HEK293T (cell line): ENCODE results near the gene POTEM.
"Not testable (repeated sequence)": the region's sequence is repeated elsewhere in the genome, so short reads cannot be mapped to it uniquely, and the experiment has no call there.

ENCODE experiments used
- CTCF ChIA-PET: fragments of 350-600 bp; formaldehyde crosslinking; extraction: SDS; loops from one replicate; lab custom pipeline; 2021; ENCODE audit warnings: antibody characterized with exemption, inconsistent platforms; lab: Yijun Ruan, JAX
- POLR2A ChIA-PET: fragments of 350-600 bp; formaldehyde crosslinking; extraction: SDS; loops from one replicate; lab custom pipeline; 2020; ENCODE audit warnings: antibody characterized with exemption, inconsistent platforms; lab: Yijun Ruan, JAX
- DNase-seq: peaks from one replicate; pipeline ENCODE4 v3.0.0; 2012; ENCODE audit warnings: mixed read lengths; ENCODE audit errors: extremely low spot score

POTEM gene

GRCh38 chr14:18967134-18967533 is at the start of gene POTEM:
POTEM (plus strand) TSS chr14:18967434; CDS start chr14:18967486, 52 bp downstream.
- POLR2A ChIA-PET, CTCF ChIA-PET, DNase-seq: not testable (repeated sequence)

- CTCF ChIA-PET, POLR2A ChIA-PET, DNase-seq: not testable (repeated sequence)
Observed at GRCh38 chr14:18918345-18918744, 48.9 kb upstream of the POTEM start.

DNA sequence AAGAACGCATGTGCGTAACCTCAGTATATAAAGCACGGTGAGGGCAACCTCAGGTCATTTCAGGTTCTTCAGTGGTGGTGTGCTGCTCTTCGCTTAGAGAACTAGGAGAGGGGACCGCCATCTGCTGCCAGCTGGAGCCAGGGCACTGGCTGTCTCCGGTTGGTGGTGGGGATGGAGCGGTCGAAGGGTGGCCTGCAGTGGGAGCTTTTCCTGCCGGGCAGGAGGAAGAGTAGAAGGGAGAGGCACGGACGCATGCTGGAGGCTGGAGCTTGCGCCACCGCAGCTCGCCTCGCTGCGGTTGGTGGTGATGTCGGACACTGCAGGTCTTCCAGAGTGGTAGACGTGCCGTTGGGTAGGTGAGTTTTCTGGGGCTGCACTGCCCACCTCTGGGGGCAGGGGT is 47.2 kb upstream of the POTEM start:
- CTCF ChIA-PET, DNase-seq, POLR2A ChIA-PET: not testable (repeated sequence)

- CTCF ChIA-PET, DNase-seq, POLR2A ChIA-PET: not testable (repeated sequence)
Observed at GRCh38 chr14:18921055-18921701, 46.1 kb upstream of the POTEM start.

GRCh38 chr14:18936848-18937247 is 30.4 kb upstream of the POTEM start:
- DNase-seq, CTCF ChIA-PET, POLR2A ChIA-PET: not testable (repeated sequence)

DNA sequence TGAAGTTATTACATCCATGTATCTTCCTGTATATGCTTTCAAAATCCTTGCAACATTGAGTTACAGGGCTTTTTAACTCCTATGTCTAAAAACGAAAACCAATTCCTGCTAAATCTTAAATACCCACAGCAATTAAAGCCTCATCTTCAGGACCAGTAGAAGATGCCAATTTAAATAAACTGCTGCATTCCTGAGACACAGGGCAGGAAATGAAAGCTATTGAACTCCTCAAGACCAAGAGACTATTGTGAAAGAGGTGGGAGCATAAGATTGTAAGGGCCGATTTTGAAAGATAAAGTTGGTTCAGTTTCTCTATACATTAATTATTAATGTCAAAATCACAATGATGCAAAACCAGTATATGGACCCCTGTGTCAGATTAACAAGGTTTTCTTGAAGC is 28.5 kb upstream of the POTEM start:
- POLR2A ChIA-PET, CTCF ChIA-PET, DNase-seq: not testable (repeated sequence)

DNA sequence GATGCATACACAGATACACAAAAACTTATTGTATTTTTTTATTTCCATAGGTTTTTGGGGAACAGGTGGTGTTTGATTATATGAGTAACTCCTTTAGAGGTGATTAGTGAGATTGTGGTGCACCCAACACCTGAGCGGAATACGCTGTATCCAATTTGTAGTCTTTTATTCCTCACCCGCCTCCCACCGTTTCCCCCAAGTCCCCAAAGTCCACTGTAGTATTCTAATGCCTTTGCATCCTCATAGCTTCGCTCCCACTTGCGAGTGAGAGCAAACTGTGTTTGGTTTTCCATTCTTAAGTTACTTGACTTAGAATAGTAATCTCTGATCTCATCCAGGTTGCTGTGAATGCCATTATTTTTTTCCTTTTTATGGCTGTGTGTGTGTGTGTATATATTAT is 17.3 kb upstream of the POTEM start:
- CTCF ChIA-PET, POLR2A ChIA-PET, DNase-seq: not testable (repeated sequence)

DNA sequence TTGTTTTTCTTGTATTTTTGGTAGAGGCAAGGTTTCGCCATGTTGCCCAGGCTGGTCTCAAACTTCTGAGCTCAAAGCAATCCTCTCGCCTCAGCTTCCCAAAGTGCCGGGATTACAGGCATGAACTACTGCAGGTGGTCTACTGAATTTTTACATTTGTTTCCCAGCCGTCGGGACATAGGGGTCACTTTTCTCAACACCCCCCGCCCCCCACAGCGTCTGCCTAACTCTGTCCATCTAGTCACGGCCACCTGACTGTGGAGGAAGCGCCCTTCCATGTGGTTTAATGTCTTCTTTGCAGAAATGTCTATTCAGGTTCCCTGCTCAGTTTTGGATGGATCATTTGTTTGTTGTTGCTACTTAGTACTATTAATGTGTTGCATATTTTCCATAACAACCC is 14.1 kb upstream of the POTEM start:
- DNase-seq, POLR2A ChIA-PET, CTCF ChIA-PET: not testable (repeated sequence)

DNA sequence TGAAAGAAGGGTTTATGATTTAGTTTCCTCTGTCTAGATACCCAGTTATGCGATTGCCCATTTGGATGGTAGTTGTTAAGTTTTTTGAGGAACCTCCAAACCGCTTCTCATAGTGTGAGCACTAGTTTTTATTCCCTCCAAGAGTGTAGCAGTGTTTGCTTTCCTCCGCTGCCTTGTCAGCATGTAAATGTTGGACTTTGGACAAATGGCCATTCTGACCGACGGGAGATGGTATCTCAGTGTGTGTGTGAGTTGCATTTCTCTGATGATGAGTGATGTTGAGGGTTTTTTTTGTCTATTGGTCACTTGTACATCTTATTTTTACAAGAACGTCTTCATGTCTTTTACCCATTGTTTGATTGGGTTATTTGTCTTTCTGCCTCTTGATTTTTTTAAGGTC is 11.4 kb upstream of the POTEM start:
- DNase-seq, result not testable (repeated sequence)

GRCh38 chr14:18961576-18961975 is 5.7 kb upstream of the POTEM start:
- CTCF ChIA-PET, POLR2A ChIA-PET, DNase-seq: not testable (repeated sequence)

More for the DNA sequence above, 11.4 kb upstream of the POTEM start:
- CTCF ChIA-PET, POLR2A ChIA-PET: not testable (repeated sequence)

DNA sequence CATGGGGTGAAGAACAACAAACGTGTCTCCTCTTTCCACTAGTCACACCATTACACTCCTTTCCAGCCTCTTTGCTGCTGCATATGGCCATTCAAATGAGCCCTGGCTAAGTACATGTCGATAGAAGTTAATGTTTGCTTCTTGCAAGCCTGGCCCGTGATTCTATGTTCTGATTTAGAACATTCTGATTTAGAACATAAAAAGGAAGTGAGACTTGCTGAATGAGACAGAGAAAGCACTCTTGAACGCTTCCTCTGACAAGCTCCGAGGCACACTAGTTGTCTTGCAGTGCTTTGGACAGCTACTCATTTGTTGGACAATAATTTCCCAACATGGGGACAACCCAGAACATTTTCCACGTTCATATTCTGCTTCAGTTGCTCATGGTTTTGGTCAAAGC is 5.1 kb upstream of the POTEM start:
- POLR2A ChIA-PET, CTCF ChIA-PET, DNase-seq: not testable (repeated sequence)

DNA sequence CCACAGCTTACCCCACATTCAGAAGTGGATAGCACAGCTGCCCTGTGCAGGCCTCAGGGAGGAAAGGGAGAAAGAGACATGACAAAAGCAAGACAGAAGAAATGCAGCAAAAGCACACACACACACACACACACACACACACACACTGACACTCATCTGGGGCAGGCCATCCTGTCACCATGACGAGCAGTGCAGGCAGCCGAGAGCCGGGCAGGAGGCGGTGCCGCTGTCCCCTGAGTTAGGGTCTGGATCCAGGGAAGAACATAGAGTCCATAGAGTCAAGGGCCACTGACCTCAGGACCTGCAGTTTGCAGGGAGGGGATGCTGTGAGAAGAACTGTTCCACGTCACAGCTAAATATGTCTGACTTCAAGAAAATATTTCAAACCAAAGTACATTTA is 4.0 kb upstream of the POTEM start:
- CTCF ChIA-PET, POLR2A ChIA-PET, DNase-seq: not testable (repeated sequence)

DNA sequence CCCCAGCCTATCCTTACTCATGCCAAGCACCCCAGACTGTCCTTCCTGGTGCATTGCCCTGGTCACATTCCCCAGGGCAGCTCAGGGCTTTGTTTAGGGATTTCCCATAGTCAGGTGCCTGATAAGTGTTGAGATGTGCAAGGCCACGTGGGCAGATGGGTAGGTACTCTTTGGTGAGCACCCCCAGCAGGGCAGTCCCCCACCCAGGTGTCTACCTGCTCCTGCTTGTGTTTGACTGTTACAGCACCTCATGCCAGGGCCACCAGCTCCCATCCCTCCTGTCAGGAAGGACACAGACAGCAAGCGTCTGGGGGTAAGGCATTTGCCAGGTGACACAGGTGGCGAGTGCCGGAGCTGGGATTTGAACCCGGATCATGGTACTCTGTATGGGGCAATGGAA is 2.4 kb upstream of the POTEM start:
- POLR2A ChIA-PET, DNase-seq, CTCF ChIA-PET: not testable (repeated sequence)

DNA sequence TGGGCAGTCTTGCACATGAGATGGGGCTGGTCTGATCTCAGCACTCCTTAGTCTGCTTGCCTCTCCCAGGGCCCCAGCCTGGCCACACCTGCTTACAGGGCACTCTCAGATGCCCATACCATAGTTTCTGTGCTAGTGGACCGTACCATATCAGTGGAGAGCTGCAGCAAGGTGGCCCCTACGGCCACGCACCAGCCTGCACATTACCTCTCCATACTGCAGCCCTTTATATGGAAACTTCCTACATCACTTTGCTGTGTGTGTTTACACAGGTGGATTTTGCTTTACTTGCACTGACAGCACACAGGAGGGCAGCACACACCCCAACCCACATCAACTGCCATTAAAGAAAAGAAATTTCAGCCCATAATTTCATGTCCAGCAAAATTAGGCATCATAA is 35.3 kb downstream of the POTEM start:
- CTCF ChIA-PET, DNase-seq, POLR2A ChIA-PET: not testable (repeated sequence)

DNA sequence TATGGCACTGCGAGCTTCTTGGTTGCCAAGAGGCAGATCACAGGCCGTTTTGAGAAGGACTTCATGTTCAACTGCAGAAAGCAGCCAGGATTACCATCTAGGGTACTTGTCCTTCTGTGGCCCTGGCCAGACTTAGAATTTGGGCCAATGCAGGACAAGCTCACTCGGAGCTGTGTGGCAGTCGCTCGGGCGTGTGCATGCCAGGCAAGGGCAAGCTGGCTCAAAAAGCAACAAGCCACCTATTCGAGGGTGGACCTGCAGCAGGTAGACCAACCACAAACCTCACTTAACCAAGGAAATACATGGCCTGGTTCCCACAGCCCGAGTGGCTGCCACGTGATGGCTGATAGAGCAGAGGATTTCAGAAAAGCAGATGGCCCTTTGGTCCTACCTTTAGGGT is 39.3 kb downstream of the POTEM start:
- POLR2A ChIA-PET, DNase-seq, CTCF ChIA-PET: not testable (repeated sequence)

GRCh38 chr14:19007678-19008077 is 40.4 kb downstream of the POTEM start:
- POLR2A ChIA-PET, DNase-seq, CTCF ChIA-PET: not testable (repeated sequence)

- POLR2A ChIA-PET, result not testable (repeated sequence)
Observed at GRCh38 chr14:19011029-19011428, 43.8 kb downstream of the POTEM start.

DNA sequence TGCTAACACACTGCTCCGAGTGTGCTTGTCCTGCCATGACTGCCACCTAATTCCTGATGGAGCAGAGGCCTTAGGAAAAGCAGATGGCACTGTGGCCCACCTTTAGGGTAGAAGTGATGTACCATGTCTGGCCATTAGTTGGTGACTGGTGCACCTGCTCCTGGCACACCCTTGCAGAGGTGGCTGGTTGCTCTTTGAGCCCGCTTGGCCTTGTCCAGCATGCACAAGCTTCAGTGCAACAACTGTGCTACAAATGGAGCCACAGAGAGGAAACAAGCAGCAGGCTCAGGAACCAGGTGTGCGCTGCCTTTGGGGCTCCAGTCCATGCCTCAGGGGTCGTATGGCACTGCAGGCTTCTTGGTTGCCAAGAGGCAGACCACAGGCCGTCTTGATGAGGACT is 44.5 kb downstream of the POTEM start:
- POLR2A ChIA-PET, DNase-seq, CTCF ChIA-PET: not testable (repeated sequence)

More at GRCh38 chr14:19011029-19011428, 43.8 kb downstream of the POTEM start:
- CTCF ChIA-PET, DNase-seq: not testable (repeated sequence)

GRCh38 chr14:19015185-19015584 is 48.0 kb downstream of the POTEM start:
- CTCF ChIA-PET, DNase-seq, POLR2A ChIA-PET: not testable (repeated sequence)

DNA sequence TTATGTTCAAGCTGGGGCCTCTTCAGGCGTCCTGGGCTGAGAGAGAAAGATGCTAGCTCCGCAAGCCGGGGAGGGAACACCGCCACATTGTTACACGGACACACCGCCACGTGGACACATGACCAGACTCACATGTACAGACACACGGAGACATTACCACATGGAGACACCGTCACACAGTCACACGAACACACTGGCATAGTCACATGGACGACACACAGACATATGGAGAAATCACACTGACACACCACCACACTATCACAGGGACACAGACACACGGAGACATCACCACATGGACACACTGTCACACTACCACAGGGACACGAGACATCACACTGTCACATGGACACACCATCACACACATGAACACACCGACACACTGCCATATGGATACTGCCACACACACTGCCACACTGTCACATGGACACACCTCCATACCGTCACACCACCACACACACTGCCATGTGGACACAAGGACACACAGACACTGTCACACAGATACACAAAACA is 57.9 kb downstream of the POTEM start:
- DNase-seq, POLR2A ChIA-PET, CTCF ChIA-PET: not testable (repeated sequence)
